OCI-LY1 (cell line): ENCODE data around the gene RPS6KA2.

ENCODE experiments used
- EZH2 ChIP-seq: fragments of 200-600 bp; sonication (generic), shearing (Covaris generic); IDR thresholded peaks from 2 replicates; pipeline ENCODE4 v1.8.0; 2017; ENCODE audit warnings: borderline replicate concordance, mixed run types, mild to moderate bottlenecking, antibody characterized with exemption, low read length, moderate library complexity, mixed read lengths
- TF ChIP-seq, protein P1 (sequence below): fragments of 200-600 bp; sonication (generic), shearing (Covaris generic); IDR thresholded peaks from 2 replicates; pipeline ENCODE4 v1.5.1; 2017; ENCODE audit warnings: mild to moderate bottlenecking, antibody characterized with exemption, low read length, moderate library complexity, mixed read lengths

DNA sequence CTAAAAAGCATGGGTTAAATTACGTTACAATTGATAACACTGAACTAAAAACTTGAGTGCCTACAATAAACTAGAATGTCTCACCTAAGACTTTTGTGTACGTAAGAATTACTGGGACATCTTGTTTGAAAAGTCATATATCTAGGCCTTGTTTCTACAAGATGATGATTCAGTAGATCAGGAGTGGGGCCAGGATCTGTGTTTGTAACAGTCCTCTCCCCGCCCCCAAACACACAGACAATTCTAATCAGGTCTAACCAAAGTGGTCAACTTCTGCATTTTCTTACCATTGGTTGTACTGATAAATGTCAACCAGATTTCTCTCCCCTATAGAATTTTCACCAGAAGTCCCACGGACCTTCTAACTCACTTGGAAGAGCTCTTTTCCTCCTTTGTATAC is 97.5 kb downstream of the RPS6KA2 start:
- no peak for TF ChIP-seq EZH2
- TF ChIP-seq, protein P1, sequence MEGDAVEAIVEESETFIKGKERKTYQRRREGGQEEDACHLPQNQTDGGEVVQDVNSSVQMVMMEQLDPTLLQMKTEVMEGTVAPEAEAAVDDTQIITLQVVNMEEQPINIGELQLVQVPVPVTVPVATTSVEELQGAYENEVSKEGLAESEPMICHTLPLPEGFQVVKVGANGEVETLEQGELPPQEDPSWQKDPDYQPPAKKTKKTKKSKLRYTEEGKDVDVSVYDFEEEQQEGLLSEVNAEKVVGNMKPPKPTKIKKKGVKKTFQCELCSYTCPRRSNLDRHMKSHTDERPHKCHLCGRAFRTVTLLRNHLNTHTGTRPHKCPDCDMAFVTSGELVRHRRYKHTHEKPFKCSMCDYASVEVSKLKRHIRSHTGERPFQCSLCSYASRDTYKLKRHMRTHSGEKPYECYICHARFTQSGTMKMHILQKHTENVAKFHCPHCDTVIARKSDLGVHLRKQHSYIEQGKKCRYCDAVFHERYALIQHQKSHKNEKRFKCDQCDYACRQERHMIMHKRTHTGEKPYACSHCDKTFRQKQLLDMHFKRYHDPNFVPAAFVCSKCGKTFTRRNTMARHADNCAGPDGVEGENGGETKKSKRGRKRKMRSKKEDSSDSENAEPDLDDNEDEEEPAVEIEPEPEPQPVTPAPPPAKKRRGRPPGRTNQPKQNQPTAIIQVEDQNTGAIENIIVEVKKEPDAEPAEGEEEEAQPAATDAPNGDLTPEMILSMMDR: no peak
